ENCODE data around the gene IZUMO2.
"Not testable (repeated sequence)": the region's sequence is repeated elsewhere in the genome, so short reads cannot be mapped to it uniquely, and the experiment has no call there.

The IZUMO2 gene

GRCh38 chr19:50181121-50181520 lies 18.0 kb upstream of the IZUMO2 start:
- FAIRE-seq = no peak

GRCh38 chr19:50178859-50179537 lies 15.9 kb upstream of the IZUMO2 start:
- FAIRE-seq = no peak

- no peak for FAIRE-seq
Measured at GRCh38 chr19:50178320-50178719, 15.2 kb upstream of the IZUMO2 start.

- FAIRE-seq = no peak
Measured at GRCh38 chr19:50176775-50177174, 13.7 kb upstream of the IZUMO2 start.

- FAIRE-seq = no peak
Measured at GRCh38 chr19:50175924-50176323, 12.8 kb upstream of the IZUMO2 start.

GRCh38 chr19:50174100-50174793 lies 11.2 kb upstream of the IZUMO2 start:
- FAIRE-seq = no peak

- FAIRE-seq = no peak
Measured at GRCh38 chr19:50173127-50173526, 10.0 kb upstream of the IZUMO2 start.

GRCh38 chr19:50172726-50173125 lies 9.6 kb upstream of the IZUMO2 start:
- FAIRE-seq = no peak

GRCh38 chr19:50171752-50172151 lies 8.7 kb upstream of the IZUMO2 start:
- no peak for FAIRE-seq

GRCh38 chr19:50167314-50167721 lies 4.2 kb upstream of the IZUMO2 start:
- FAIRE-seq = no peak

GRCh38 chr19:50159078-50159477 lies 4.0 kb downstream of the IZUMO2 start:
- FAIRE-seq = no peak

GRCh38 chr19:50158577-50158976 lies 4.5 kb downstream of the IZUMO2 start:
- FAIRE-seq = no peak

GRCh38 chr19:50155520-50156109 lies 7.5 kb downstream of the IZUMO2 start:
- no peak for FAIRE-seq

GRCh38 chr19:50154529-50154928 lies 8.6 kb downstream of the IZUMO2 start:
- FAIRE-seq = no peak

- FAIRE-seq = no peak
Measured at GRCh38 chr19:50152578-50152977, 10.5 kb downstream of the IZUMO2 start.

GRCh38 chr19:50148528-50148927 lies 14.6 kb downstream of the IZUMO2 start:
- no peak for FAIRE-seq

- peak; percentile 76 for FAIRE-seq
Measured at GRCh38 chr19:50147462-50148423, 15.3 kb downstream of the IZUMO2 start.

GRCh38 chr19:50141921-50142320 lies 21.2 kb downstream of the IZUMO2 start:
- not testable (repeated sequence) for FAIRE-seq

- FAIRE-seq = not testable (repeated sequence)
Measured at GRCh38 chr19:50140118-50140845, 22.8 kb downstream of the IZUMO2 start.

- FAIRE-seq = not testable (repeated sequence)
Measured at GRCh38 chr19:50136603-50137365, 26.3 kb downstream of the IZUMO2 start.

GRCh38 chr19:50135856-50136602 lies 27.1 kb downstream of the IZUMO2 start:
- not testable (repeated sequence) for FAIRE-seq
